GM10248 (cell line): Measurements from ENCODE around the gene PCLAF.
"Not testable (repeated sequence)": the region's sequence is repeated elsewhere in the genome, so short reads cannot be mapped to it uniquely, and the experiment has no call there.

Experiments
- CTCF ChIA-PET: fragments of 300-600 bp; sonication (Branson Sonifier 250); formaldehyde crosslinking; extraction: SDS; loops from one replicate; lab custom pipeline; 2021; ENCODE audit warnings: antibody characterized with exemption; lab: Yijun Ruan, JAX
- POLR2A ChIA-PET: fragments of 350-650 bp; sonication (Branson Sonifier 250); formaldehyde crosslinking; extraction: SDS; loops from one replicate; lab custom pipeline; 2020; ENCODE audit warnings: antibody characterized with exemption; lab: Yijun Ruan, JAX
- DNase-seq: peaks from one replicate; pipeline ENCODE4 v3.0.0; 2012; ENCODE audit errors: extremely low spot score
- TF ChIP-seq, protein P1 (sequence below): IDR thresholded peaks from 2 replicates; pipeline ENCODE4 v1.5.1; 2012; ENCODE audit warnings: mild to moderate bottlenecking, low read depth; ENCODE audit errors: extremely low read depth, missing control alignments, control extremely low read depth

Gene PCLAF

DNA sequence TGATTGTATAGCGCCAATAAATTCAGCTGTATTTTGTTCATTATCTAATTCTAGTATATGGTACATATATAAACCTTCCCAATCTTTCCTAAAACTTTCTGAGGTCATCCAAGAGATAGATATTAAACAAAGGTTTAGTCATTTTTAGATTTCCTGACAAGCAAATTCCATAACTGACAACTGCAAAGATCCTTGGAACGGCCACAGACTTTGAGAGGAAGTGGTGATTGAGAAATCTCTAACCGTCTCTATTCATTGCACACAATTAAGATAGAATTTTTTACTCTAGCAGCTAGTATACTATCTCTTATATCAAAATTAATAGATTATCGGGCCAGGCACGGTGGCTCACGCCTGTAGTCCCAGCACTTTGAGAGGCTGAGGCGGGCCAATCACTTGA lies 30.0 kb downstream of the PCLAF start:
- TF ChIP-seq, protein P1, sequence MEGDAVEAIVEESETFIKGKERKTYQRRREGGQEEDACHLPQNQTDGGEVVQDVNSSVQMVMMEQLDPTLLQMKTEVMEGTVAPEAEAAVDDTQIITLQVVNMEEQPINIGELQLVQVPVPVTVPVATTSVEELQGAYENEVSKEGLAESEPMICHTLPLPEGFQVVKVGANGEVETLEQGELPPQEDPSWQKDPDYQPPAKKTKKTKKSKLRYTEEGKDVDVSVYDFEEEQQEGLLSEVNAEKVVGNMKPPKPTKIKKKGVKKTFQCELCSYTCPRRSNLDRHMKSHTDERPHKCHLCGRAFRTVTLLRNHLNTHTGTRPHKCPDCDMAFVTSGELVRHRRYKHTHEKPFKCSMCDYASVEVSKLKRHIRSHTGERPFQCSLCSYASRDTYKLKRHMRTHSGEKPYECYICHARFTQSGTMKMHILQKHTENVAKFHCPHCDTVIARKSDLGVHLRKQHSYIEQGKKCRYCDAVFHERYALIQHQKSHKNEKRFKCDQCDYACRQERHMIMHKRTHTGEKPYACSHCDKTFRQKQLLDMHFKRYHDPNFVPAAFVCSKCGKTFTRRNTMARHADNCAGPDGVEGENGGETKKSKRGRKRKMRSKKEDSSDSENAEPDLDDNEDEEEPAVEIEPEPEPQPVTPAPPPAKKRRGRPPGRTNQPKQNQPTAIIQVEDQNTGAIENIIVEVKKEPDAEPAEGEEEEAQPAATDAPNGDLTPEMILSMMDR = no peak
- ChIA-PET CTCF (interaction anchor here (1.1 to 1.5 kb wide), 4 partner anchors 10 to 18 kb away, joined by 3 to 5 read pairs (median 4); no protein-coding TSS in a partner anchor), POLR2A (no interaction called here)
- DNase-seq = no peak

DNA sequence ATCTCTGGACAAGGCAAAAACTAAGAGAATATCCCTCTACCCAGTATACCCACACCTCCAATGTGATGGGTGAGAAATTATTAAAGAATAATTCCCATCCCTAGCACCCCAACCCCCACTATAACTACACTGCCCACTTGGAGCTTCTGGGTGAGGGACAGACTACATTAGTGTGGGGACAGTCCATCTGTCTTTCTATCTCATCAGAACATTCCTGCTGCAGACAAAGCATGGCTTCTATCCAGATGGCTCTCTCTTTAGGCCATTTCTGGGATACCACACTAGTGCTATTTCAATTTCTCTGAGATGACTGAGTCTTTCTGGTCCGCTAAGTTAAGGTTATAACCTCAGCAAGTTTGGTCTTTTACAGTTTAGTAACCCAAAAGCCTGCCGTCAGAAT lies 31.9 kb downstream of the PCLAF start:
- no peak for DNase-seq
- CTCF ChIA-PET = interaction anchor here (1.0 to 1.4 kb wide), 4 partner anchors 11 to 350 kb away, joined by 3 to 4 read pairs (median 3); no protein-coding TSS in a partner anchor
- TF ChIP-seq, protein P1 = no peak

DNA sequence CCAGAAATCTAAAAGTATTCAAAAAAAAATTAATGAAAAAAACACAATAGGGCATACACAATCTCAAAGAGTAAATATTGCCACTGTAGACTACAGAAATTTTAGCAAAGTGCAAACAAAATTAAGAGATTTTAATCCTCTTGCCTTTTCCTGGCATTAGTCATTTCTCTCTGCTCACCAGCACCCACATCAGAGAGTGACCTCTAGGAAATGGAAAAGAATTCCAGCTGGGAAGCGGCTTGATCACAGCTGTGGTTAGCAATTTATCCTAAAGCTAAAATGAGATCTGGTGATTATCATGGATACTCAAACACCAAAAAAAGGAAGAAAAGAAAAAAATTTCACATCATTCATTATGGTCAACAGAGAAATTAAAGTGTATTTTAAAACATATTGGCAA lies 32.8 kb downstream of the PCLAF start:
- TF ChIP-seq, protein P1 = no peak
- POLR2A ChIA-PET = interaction anchor here (0.6 kb wide), 1 partner anchor 477 kb away, joined by 3 read pairs; the partner anchor contains the start of gene PIF1
- no peak for DNase-seq
- CTCF ChIA-PET = no interaction called here

More for the DNA sequence above, 31.9 kb downstream of the PCLAF start:
- POLR2A ChIA-PET = no interaction called here

DNA sequence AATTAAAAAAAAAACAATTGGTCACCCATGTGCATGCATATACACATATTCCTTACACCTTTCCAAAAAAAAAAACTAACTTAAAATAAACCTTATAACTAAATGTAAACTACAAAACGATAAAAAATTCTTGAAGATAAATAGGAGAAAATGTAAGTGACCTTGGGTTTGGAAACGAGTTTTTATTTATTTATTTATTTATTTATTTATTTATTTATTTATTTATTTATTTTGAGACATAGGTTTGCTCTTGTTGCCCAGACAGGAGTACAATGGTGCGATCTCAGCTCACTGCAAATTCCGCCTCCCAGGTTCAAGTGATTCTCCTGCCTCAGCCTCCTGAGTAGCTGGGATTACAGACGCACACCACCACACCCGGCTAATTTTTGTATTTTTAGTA lies 35.0 kb downstream of the PCLAF start:
- CTCF ChIA-PET, POLR2A ChIA-PET, DNase-seq: not testable (repeated sequence)

DNA sequence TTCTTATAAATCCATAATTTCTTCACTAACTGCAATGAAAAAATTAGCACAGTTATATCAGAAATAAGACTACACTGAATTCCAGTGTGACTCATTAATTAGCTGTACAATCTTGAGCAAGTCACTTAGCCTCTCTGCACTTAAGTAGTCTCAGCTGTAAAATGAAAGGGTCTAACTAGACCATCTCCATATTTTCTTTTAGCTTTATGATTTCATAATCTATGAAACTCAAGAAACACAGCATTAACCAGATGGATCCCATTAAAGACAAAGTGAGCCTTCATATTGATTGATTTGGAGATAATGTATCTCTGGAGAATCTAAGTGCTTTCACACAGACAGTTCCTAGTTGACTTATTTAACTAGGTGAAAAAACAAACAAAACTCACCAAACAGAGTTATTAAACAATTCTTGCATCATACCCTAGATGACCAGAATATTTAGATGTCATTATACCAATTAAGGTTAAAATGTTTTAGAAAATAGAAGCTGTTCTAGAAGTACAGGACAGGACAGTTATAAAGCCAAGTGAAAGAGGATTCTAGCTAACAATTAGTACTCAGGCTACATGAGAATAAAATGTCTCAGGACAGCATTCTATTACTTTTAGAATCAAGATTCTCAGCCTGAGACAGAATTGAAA lies 36.5 kb downstream of the PCLAF start:
- DNase-seq = no peak
- ChIA-PET CTCF (interaction anchor here (1.2 to 1.8 kb wide), 3 partner anchors 11 to 20 kb away, joined by 3 to 6 read pairs (median 5); partner anchors contain the start of gene CSNK1G1), POLR2A (no interaction called here)
- TF ChIP-seq, protein P1 = no peak

DNA sequence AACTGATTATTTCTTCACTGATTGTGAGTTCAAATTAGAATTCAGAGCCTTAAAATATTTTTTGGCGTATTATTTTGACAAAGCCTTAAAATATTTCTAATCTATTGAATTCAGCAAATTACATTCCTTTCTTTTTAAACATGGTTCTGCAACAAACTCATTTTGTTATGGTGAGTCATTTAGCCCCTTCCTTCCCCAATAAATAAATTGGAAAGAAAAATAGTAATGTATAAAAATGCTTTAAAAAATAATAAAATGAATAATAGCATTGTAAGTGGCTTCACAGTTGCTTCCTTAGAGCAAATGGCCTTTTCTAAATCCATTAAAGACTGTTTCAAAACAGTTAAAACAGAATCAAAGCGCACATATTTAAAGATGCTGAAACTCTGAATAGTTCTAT lies 37.4 kb downstream of the PCLAF start:
- TF ChIP-seq, protein P1 = no peak
- POLR2A ChIA-PET = no interaction called here
- DNase-seq = no peak
- CTCF ChIA-PET = interaction anchor here (1.5 kb wide), 1 partner anchor 9 kb away, joined by 3 read pairs; no protein-coding TSS in a partner anchor

DNA sequence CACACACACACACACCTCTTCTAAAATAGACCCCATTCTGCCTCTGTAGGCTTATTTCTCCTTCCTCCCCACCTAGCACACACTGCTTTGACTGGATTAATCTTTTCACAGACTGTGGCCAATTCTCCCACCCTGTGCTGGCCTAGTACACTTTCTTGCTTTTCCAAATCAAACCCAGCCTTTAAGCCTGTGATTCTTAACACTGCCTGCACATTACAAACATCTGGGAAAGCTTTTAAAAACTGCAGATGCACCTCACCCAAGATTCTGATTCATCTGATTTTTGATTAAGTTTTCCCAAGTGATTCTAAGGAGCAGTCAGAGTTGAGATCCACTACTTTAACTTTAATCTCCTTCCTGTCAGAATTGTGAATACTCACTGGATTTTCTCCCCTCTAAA lies 38.0 kb downstream of the PCLAF start:
- no peak for DNase-seq
- ChIA-PET POLR2A (no interaction called here), CTCF (interaction anchor here (1.5 kb wide), 1 partner anchor 9 kb away, joined by 3 read pairs; no protein-coding TSS in a partner anchor)
- TF ChIP-seq, protein P1 = no peak
